ENCODE data around the gene ZNF546.
"Not testable (repeated sequence)": the region's sequence is repeated elsewhere in the genome, so short reads cannot be mapped to it uniquely, and the experiment has no call there.

The ZNF546 gene

GRCh38 chr19:39987167-39987566 is 9.7 kb upstream of the ZNF546 start:
- DNase-seq: no peak

- no peak for DNase-seq
Measured at GRCh38 chr19:39987596-39987995, 9.3 kb upstream of the ZNF546 start.

GRCh38 chr19:39993605-39994004 is 3.3 kb upstream of the ZNF546 start:
- DNase-seq: no peak

- no peak for DNase-seq
Measured at GRCh38 chr19:39994361-39994760, 2.5 kb upstream of the ZNF546 start.

DNA sequence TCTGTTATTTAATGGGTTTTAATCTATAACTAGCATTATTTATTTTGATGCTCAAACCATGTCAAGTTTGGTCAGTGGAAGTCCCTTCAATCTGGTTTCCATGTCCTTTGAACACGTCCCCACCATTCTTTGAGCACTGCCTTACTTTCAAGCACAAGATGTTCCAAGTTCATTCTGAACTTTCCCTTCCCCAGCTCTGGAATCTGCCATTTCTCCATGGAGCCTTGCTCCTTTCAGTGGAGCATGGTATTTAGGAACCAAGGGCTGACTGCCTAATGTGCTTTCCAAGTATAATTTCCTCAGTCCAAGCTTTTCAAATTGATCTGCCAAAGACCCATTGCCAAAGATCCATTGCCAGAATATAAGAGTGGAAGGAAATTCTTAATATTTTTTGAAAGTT is 1.1 kb upstream of the ZNF546 start:
- no peak for DNase-seq

- peak; percentile 44 for DNase-seq
Measured at GRCh38 chr19:39996218-39996810, 546 bp upstream of the ZNF546 start.

GRCh38 chr19:39997638-39998216 is 867 bp downstream of the ZNF546 start:
- DNase-seq: no peak

DNA sequence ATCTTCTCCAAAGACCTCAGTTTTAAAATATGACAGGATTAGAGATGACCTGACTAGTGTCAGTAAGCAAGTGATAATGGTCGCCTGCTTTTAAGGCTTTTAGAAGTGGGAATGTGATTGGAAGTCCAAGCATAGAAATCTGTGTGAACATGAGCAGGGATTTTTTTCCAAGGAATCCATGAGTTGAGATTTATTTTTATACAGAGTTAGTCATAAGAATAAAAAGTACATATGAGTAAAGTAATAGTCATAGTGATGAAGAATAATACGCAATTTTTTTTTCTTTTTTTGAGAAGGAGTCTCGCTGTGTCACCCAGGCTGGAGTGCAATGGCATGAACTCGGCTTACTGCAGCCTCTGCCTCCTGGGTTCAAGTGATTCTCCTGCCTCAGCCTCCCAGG is 1.6 kb downstream of the ZNF546 start:
- DNase-seq: no peak

DNA sequence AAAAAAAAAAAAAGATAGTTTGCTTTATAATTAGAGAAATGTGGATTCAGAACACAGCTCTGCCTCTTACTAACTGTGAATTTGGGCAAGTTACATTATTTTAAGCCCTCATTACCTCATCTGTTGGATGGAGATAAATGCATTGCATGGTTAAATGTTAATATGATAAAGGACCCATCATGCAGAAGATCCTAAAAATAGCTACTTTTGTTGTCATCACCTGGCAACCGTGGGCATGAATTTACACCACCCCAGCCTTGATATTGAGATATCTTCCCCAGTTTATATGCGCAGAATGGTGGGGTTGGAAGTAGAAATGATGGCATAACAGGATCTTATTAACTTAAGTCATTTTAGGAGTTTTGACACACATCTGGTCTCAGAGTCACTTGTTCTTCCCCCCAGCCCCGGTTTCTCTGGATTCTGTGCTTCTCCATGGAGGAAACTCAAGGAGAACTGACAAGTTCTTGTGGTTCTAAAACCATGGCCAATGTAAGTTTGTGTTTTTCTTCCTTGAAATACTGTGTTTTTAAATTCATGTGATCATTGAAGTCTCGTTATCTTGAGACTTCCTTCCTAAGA is 8.9 kb downstream of the ZNF546 start:
- no peak for DNase-seq

- no peak for DNase-seq
Measured at GRCh38 chr19:40006273-40006691, 9.4 kb downstream of the ZNF546 start.

GRCh38 chr19:40009674-40010073 is 12.8 kb downstream of the ZNF546 start:
- DNase-seq: no peak

DNA sequence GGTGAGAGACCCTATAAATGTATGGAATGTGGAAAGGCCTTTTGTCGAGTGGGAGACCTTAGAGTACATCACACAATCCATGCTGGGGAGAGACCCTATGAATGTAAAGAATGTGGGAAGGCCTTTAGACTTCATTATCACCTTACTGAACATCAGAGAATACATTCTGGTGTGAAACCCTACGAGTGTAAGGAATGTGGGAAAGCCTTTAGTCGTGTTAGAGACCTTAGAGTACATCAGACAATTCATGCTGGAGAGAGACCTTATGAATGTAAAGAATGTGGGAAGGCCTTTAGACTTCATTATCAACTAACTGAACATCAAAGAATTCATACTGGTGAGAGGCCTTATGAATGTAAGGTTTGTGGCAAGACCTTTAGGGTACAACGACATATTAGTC is 17.1 kb downstream of the ZNF546 start:
- DNase-seq: no peak

- DNase-seq: no peak
Measured at GRCh38 chr19:40023969-40024368, 27.1 kb downstream of the ZNF546 start.

- no peak for DNase-seq
Measured at GRCh38 chr19:40025938-40026596, 29.2 kb downstream of the ZNF546 start.

- DNase-seq: no peak
Measured at GRCh38 chr19:40026597-40026970, 29.7 kb downstream of the ZNF546 start.

- no peak for DNase-seq
Measured at GRCh38 chr19:40033989-40034560, 37.2 kb downstream of the ZNF546 start.

DNA sequence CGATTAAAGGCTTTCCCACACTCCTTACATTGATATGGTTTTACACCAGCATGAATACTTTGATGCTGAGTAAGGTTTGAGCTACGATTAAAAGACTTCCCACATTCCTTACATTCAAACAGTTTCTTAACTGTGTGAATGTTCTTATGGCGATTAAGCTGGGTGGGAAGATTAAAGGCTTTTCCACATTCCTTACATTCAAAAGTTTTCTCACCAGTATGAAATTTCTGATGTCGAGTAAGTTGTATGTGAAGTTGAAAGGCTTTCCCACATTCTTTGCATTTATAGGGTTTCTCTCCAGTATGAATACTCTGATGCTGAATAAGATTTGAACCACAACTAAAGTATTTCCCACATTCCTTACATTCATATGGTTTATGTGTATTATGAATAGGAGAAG is 39.1 kb downstream of the ZNF546 start:
- DNase-seq: no peak

- DNase-seq: not testable (repeated sequence)
Measured at GRCh38 chr19:40038047-40038446, 41.2 kb downstream of the ZNF546 start.

DNA sequence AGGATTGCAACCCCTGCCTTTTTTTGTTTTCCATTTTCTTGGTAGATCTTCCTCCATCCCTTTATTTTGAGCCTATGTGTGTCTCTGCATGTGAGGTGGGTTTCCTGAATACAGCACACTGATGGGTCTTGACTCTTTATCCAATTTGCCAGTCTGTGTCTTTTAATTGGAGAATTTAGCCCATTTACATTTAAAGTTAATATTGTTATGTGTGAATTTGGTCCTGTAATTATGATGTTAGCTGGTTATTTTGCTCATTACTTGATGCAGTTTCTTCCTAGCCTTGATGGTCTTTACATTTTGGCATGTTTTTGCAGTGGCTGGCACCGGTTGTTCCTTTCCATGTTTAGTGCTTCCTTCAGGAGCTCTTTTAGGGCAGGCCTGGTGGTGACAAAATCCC is 44.9 kb downstream of the ZNF546 start:
- not testable (repeated sequence) for DNase-seq

DNA sequence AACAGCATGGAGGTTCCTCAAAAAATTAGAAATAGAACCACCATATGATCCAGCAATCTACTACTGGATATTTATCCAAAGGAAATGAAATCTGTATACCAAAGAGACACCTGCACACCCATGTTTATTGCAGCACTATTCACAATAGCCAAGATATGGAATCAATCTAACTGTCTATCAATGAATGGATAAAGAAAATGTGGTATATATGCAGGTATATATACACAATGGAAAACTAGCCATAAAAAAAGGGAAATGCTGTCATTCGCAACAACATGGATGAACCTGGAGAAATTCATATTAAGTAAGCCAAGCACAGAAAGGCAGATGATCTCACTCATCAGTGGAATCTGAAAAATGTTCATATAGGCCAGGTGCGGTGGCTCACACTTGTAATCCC is 56.6 kb downstream of the ZNF546 start:
- DNase-seq: no peak

- DNase-seq: no peak
Measured at GRCh38 chr19:40054632-40055031, 57.8 kb downstream of the ZNF546 start.

GRCh38 chr19:40055049-40055448 is 58.2 kb downstream of the ZNF546 start:
- DNase-seq: no peak

DNA sequence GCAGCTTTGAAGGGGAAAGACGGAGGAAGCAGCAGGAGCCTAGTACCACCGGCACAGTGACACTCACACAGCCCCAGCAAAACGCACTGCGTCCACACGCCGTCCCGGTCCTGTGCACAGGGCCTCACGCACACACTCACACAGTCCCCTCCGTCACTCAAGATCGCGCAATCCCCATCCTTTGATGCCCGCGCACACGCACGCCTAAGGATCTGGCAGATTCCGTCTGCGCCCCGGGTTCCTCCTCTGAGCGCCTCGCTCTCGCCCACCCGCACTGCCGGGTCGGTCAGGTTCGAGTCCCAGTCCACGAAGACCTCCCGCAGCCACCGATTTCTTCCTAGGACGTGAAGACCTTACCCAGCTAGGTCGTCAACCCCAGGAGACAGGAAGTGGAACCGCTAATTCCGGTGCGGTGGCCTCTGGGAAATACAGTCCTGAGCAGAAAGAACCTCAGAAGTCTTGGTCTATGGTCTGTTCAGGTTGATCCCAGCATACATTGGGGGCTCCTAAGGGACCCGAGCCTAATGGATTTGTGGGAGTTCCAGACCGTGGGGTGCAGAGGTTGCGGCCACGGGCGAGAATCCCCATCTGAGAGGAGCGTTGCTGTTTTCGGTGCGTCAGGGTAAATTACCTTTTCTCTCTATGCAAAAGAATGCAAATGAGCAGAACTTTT is 59.1 kb downstream of the ZNF546 start, which contains the start of gene ZNF780B:
Gene ZNF780B, minus strand, starts transcription at position 400 of the 673 bp plus-strand sequence. CDS start 5,899 bp downstream, outside the sequence.
- DNase-seq: peak; percentile 25
